ENCODE results near the gene PRPF8.

PRPF8 gene

DNA sequence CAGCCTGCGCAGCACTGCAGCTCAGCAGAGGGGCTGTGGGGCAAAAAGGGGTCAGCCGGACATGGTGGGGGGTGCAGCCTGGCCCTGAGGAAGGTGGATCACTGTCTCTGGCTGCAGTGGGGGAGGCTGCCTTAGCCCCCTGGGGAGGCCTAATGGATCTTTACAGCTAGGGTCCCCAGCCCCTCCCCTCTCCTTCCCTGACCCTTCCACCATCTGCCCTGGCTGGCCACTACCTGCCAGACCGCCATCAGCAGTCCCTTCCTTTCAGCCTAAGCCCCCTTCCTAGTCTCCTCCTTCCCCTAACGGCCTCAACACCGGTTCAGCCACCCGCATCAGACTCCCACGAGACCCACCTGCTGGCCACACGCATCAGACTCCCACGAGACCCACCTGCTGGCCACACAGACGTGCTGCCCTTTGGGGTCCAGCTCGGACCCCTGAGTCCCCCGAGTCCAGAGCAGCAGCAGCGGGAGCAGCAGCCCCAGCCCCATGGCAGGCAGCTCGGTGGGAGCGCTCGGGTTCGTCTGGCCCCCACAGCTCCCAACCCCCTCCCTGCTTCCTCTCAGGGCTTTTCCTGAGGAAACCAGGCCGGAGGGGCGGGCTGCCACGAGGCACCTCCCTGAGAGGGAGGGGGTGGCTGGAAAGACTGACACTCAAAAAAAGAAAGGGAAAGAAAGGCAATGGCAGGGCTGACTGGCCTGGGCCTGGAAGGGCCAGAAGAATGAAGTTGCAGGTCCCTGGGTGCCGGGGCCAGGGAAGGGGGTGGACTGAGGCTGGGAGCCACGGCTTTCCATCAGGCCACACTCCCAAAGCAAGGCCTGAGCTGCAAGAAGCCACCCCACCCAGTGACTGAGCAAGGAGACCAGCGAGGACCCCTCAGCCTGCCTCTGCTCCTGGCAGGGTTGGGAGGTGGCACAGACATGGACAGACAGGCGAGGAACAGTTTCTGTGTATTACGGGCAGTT is 39.2 kb downstream of the PRPF8 start, which contains the start of gene SCARF1:
Gene SCARF1 (minus strand): TSS at position 526 of the 965 bp plus-strand sequence. CDS start 35 bp downstream, at position 491.
- DNase-seq (ENCODE audit: low read depth, low spot score) = no peak

DNA sequence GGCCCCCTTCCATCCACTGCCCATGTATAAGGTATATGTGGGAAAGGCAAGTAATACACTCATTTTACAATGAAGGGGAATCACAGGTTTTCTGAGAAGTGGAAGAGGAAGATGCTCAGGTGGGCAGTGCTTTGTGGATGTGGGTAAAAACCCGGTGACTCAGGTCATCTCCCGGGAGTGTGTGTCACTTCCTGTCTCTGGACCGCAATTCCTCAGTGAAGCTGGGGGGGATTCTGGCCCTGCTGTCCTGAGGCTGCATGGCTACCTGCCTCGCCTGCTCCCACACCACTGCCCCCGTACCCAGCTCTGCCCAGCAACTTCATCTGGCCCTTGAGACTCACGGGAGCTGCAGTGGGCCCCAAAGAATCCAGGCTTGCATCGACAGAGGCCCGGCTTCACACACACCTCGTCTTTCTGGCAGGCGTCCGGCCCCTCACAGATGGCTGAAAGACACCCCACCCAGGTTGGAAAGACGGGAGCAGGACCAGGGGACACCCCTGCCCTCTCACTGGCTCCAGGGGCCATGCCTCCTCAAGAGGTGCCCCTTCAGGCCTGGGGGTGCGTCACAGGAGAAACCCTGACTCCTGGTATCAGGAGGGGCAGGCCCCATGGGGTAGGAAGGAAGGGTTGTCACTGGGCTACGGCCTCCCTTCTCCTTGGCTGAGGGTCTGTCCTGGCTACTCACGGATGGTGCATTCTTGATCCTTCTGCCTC is 40.0 kb downstream of the PRPF8 start:
- no peak for DNase-seq (ENCODE audit: low read depth, low spot score)

- no peak for DNase-seq (ENCODE audit: low read depth, low spot score)
Measured at GRCh38 chr17:1643999-1644492, 40.6 kb downstream of the PRPF8 start.

DNA sequence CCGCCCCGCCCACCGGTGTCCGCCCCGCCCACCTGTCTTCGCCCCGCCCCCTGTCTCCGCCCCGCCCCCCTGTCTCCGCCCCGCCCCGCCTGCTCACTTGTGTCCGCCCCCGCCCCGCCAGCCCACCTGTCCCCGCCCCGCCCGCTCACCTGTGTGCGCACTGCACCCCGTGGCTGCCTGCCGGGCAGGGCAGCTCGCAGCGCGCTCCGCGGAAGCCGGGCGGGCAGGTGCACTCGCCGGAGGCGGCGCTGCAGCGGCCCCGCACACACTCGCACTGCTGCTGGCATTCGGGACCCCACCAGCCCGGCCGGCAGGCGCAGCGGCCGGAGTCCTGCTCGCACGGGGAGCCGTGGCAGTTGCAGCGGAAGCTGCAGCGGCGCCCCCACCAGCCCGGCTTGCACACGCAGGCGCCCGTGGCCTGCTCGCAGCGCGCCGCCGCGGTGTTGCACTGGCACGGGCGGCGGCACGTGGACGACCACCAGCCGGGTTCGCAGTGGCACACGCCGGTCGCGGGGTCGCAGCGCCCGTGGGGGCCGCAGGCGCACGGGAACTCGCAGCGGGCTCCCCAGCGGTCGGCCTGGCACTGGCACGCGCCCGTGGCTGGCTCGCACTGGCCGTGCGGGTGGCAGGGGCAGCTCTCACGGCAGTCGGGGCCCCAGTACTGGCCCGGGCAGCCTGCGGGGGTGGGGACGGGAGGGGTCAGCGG is 41.2 kb downstream of the PRPF8 start:
- no peak for DNase-seq (ENCODE audit: low read depth, low spot score)

DNA sequence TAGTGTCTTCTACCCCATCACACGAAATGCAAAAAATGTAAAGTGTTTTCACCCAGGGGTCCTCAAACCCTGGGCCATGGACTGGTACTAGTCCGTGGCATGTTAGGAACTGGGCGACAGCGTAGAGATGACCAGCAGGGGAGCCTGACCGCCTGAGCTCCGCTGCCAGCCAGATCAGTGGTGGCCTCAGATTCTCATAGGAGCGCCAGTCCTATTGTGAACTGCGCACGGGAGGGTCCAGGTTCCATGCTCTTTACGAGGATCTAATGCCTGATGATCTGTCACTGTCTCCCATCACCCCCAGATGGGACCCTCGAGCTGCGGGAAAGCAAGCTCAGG is 43.6 kb downstream of the PRPF8 start:
- DNase-seq (ENCODE audit: low read depth, low spot score) = no peak

- DNase-seq (ENCODE audit: low read depth, low spot score) = no peak
Measured at GRCh38 chr17:1640329-1641064, 44.2 kb downstream of the PRPF8 start.

GRCh38 chr17:1639549-1640180 is 45.0 kb downstream of the PRPF8 start:
- no peak for DNase-seq (ENCODE audit: low read depth, low spot score)

DNA sequence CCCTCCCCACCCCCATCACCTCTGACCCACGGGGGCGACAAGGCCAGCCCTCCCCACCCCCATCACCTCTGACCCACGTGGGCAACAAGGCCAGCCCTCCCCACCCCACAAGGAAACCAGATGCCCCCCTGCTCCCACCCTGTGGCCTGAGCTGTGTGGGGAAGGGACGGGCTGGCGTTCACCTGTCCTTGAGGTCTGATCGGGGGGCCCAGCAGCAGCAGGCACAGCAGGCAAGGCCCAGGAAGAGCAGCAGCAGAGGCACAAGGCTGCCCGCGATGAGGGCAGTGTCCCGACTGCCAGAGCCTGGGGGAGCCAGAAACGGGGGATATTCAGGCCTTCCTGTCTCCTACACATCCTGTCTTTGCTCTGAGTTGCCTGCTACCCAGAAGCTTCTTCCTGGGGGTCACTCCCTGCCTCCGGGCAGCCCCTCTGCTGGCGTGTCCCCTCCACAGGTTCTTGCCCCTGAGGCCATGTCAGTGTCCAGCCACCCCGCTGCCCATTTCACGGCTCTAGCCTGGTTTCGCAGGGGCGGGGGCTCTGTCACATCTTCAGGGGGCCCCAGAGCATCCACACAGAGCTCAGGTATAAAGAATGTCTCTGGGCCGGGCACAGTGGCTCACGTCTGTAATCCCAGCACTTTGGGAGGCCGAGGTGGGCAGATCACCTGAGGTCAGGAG is 45.9 kb downstream of the PRPF8 start:
- no peak for DNase-seq (ENCODE audit: low read depth, low spot score)

DNA sequence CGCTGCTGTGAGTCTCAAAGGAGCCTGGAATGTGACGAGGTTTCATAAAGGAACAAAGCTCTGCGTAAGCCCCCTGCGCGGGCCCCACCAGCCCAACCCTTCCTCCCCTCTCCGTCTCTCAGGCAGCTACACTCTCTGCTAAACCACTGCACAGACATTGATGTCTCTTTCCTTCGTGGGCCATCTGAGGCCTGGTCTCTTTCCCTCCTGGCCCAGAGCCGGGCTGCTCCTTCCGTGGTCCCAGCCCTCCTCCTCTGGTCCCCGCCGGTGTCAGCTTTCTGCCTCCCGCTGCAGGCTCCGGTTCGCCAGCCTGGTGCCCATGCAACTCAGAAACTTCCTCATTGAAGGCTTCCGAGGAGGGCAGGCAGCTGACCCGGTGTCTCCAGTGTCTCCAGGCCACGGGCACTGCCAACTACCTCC is 46.5 kb downstream of the PRPF8 start:
- DNase-seq (ENCODE audit: low read depth, low spot score) = no peak

DNA sequence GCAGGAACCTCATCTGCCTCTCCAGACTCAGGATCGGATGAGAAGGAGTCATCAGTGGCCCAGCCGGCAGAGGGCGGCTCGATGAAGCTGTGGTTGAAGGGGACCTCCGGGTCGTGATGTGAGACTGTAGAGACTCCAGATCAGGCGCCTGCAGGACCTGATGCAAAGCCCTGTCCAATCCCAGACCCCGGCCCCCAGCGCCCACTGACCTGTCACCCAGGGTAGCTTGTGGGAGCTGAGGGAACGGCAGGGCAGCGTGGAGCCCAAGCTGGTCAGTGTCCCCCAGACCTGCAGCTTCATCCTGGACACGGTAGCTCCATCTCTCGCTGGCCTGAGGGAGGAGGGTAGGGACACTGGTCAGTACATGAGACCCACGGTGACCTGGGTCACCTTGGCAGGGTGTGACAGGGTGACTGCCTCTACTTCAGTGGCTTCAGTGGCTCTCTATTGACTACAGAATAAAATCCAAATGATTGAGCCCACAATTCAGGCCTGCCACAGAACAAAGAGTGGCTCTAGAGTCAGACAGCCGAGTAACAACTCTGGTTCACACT is 47.9 kb downstream of the PRPF8 start:
- DNase-seq (ENCODE audit: low read depth, low spot score) = no peak

DNA sequence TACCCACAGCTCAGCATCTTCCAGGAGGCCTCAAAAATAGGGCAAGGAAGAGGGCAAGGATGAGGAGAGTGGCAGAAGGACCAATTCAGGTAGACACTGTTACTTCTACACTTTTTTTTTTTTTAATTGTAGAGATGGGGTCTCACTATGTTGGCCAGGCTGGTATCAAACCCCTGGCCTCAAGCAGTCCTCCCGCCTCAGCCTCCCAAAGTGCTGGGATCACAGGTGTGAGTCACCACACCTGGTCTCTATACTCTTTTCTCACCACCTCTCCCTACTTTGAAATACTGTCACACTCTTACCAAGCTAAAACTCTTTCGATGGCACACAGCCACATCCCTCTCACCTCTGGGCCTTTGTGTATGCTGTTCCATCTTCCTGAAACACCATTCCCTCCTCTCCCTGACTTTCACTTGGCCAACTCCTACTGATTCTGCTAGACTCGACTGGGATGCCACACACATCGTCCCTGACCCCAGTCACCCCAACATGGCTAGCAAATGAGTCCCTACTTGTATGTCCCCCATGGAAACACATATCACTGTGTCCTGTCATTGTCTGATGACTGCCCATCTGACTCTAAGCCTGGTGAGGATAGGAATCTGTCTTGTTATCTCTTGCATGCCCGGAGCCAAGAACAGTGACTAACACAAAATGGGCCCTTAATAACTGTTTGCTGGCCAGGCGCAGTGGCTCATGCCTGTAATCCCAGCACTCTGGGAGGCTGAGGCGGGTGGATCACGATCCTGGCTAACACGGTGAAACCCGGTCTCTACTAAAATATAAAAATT is 48.8 kb downstream of the PRPF8 start:
- no peak for DNase-seq (ENCODE audit: low read depth, low spot score)

- DNase-seq (ENCODE audit: low read depth, low spot score) = no peak
Measured at GRCh38 chr17:1634841-1635650, 49.6 kb downstream of the PRPF8 start.

DNA sequence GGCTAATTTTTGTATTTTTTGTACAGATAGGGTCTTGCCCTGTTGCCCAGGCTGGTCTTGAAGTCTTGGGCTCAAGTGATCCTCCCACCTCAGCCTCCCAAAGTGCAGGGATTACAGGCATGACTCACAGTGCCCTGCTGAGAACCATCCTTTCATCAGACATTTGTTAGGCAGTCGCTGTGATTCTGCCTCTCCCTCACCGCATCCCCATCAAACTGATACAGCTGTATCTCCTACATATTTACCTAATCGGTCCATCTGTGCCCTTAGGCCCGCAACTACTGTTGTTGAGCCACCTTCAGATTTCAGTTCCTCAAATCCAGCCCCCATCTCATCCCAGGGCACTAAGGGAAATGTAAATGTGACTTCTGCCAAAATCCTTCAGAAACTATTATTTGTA is 54.0 kb downstream of the PRPF8 start:
- no peak for DNase-seq (ENCODE audit: low read depth, low spot score)

DNA sequence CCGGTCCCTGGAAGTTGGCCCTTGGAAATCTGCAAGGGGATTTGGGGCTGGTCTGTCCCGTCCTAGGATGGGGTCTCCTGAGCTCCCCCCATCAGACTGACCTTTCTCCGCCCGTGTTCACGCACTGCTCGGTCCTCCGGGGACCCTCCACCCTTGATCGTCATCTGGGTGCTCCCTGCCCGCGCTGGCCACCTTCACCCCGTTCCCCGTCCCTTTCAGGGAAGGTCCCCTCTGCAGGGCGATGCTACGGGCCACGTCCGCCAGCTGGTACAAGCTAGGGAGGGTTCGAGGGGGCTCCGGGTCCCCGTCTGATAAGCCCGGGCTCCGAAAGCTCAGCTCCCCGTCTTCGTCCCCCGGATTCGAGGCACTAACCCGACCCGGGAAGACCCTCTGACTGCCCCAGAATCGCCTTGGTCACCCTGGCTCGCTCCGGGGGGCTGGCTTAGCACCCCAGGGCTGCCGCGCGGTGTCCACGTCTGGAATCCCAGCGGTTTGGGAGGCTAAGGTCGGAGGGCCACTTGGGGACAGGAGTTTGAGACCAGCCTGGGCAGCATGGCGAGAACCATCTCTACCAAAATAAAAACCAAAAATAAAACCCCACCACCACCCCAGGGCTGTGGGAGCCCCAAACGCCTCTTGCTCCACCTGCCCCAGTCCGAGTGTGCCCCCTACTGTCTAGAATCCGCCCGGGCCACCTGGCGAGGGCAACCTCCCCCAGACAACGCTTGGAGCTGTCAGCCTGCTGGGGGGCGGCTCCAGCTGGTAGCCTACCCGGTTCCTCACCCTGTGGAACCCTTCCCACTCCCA is 55.0 kb downstream of the PRPF8 start:
- DNase-seq (ENCODE audit: low read depth, low spot score) = peak; percentile 50

DNA sequence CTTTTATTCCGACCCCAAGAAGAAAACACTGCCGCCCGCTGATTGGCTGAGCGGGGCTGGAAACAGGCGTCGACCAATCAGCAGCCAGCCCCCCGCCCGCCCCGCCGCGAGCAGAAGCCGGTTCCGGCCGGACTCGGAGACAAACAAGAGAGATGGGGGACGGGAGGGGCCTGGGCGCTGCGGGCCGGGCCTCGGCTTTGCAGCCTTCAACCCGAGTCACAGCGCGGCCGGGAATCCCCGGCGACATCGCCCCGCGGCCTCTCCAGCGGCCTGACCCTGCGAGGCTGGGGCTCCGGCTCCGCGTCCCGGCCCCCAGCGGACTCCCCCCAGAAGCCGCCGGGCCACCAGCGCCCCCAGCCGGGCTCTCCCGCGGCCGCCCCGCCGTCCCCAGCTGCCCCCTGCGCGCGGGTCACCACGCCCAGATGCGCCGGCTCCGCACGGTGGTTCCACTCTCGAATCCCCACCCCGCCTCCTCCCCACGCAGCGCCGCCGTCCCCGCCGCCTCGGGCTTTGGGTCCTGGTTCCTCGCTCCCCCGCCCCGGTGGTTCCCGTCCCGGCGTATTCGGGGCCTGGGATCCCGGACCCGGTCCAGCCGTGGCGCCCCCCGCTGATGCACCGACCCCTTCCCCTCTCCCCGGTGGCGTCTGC is 55.7 kb downstream of the PRPF8 start:
- peak; percentile 76 for DNase-seq (ENCODE audit: low read depth, low spot score)

DNA sequence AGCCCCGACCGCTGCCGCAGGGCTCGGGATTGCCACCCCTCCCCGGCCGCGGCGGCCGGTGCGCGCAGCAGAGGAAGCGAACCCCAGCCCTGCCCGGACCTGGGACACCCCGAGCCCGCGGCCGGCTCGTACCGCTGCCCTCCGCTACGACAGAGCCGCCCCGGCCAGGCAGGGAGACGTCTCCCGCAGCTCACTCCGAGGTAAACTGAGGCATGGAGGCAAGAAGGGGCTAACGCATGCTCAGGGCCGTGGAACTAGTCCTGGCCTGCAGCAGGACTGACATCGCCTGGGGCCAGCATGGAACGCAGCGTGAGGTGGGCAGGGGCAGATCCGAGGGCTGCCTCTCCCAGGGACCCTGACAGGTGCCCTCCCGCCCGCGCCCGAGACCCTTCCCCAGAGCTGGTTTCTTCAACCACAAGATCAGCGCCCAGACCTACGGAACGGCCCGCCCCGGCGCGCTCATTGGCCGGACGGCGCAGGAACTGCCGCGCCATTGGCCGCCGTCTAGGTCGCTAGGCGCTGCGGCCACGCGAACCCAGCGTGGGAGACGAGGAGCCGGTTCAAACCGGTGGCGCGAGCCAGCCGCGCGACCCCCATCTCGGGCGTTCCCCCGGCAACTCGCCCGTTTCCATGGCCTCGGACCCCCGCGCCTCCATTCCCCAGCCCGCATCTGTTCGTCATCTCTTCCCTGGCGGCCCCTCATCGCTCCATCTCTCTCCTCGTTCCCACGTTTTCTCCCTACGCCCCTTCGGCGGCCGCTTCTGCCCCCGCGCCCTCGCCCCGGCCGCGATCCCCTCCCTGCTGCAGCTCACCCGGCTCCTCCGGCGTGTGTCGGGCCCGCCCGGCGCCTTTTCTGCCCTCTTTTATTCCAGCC is 56.4 kb downstream of the PRPF8 start, which contains the start of gene SLC43A2:
Gene SLC43A2 (minus strand): TSS at position 853 of the 874 bp plus-strand sequence. CDS start 960 bp downstream, outside the sequence.
- peak; percentile 52 for DNase-seq (ENCODE audit: low read depth, low spot score)

Measured in activated CD4-positive, CD25-positive, alpha-beta regulatory T cell treated with anti-CD3 and anti-CD28 coated beads, Interleukin-2, amount 50 U/mL, for 16 hours (primary cell).